Measurements from ENCODE around the gene DDTL.
"Not testable (repeated sequence)": the region's sequence is repeated elsewhere in the genome, so short reads cannot be mapped to it uniquely, and the experiment has no call there.

DNA sequence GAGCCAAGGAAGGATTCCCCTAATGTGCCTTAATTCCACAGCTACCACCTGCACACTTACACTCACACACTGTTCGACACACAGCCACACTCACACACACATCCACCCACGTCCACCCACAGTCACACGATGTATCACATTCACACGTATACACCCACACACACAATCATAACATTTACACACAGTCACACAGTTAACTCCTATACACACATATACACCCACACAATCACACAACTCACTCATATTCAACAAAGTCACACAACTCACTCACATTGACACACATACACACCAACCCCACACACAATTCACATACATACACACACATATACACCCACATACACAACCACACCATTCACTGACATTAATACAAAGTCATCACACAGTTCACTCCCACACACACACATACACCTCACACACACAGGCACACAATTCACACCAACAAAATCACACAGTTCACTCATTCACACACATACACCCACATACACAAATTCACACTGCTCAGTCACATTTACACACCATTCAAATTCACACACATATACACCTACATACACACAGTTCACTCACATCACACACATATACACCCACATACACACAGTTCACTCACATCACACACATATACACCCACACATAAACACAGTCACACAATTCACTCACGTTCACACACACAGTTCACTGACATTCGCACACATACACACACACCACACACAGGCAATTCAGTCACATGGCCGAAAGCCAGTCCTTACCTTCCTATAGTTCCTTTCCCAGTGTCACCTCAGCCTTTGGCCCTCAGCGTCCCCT, 12.3 kb upstream of the DDTL start:
- TF ChIP-seq, protein P1, sequence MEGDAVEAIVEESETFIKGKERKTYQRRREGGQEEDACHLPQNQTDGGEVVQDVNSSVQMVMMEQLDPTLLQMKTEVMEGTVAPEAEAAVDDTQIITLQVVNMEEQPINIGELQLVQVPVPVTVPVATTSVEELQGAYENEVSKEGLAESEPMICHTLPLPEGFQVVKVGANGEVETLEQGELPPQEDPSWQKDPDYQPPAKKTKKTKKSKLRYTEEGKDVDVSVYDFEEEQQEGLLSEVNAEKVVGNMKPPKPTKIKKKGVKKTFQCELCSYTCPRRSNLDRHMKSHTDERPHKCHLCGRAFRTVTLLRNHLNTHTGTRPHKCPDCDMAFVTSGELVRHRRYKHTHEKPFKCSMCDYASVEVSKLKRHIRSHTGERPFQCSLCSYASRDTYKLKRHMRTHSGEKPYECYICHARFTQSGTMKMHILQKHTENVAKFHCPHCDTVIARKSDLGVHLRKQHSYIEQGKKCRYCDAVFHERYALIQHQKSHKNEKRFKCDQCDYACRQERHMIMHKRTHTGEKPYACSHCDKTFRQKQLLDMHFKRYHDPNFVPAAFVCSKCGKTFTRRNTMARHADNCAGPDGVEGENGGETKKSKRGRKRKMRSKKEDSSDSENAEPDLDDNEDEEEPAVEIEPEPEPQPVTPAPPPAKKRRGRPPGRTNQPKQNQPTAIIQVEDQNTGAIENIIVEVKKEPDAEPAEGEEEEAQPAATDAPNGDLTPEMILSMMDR (IDR thresholded peaks at IDR 0.05), result not testable (repeated sequence)
- TF ChIP-seq, protein P2, sequence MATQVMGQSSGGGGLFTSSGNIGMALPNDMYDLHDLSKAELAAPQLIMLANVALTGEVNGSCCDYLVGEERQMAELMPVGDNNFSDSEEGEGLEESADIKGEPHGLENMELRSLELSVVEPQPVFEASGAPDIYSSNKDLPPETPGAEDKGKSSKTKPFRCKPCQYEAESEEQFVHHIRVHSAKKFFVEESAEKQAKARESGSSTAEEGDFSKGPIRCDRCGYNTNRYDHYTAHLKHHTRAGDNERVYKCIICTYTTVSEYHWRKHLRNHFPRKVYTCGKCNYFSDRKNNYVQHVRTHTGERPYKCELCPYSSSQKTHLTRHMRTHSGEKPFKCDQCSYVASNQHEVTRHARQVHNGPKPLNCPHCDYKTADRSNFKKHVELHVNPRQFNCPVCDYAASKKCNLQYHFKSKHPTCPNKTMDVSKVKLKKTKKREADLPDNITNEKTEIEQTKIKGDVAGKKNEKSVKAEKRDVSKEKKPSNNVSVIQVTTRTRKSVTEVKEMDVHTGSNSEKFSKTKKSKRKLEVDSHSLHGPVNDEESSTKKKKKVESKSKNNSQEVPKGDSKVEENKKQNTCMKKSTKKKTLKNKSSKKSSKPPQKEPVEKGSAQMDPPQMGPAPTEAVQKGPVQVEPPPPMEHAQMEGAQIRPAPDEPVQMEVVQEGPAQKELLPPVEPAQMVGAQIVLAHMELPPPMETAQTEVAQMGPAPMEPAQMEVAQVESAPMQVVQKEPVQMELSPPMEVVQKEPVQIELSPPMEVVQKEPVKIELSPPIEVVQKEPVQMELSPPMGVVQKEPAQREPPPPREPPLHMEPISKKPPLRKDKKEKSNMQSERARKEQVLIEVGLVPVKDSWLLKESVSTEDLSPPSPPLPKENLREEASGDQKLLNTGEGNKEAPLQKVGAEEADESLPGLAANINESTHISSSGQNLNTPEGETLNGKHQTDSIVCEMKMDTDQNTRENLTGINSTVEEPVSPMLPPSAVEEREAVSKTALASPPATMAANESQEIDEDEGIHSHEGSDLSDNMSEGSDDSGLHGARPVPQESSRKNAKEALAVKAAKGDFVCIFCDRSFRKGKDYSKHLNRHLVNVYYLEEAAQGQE (IDR thresholded peaks at IDR 0.05; ENCODE audit: insufficient read depth in 1 of 2, low read depth in 2 of 2, low read length in 1 of 2), result not testable (repeated sequence)
- not testable (repeated sequence) for TF ChIP-seq SIN3A (IDR thresholded peaks at IDR 0.05; ENCODE audit: borderline replicate concordance, insufficient read depth, low read depth, low read length); POLR2AphosphoS5 (IDR thresholded peaks at IDR 0.05; ENCODE audit: low read depth, low read length); TCF7L2 (IDR thresholded peaks at IDR 0.05; ENCODE audit: low read depth, low read length)

Data from Panc1 (cell line).